Measurements from ENCODE around the gene RILPL2. TPM values are rescaled to one million over a fixed set of nuclear protein-coding genes. Genes with fewer than 3 reads are reported as not detected.
A peak's percentile ranks its signal among the peaks of the same experiment; 100 is the strongest.
"Not testable (repeated sequence)": the region's sequence is repeated elsewhere in the genome, so short reads cannot be mapped to it uniquely, and the experiment has no call there.

The RILPL2 gene
- total RNA-seq, 2 donors from 2014 or later = 8.3 to 8.6 TPM

- Histone ChIP-seq H3K27me3 (replicated peaks; ENCODE audit: insufficient read depth) (no peaks in the 10 kb centered on the region), H3K4me3 (peak overlapping the region; percentile 46 to 47), H3K4me1 (replicated peaks) (peaks cover 28% of the 10 kb centered on the region), H3K9me3 (no peaks in the 10 kb centered on the region), H3K36me3 (no peaks in the 10 kb centered on the region), H3K27ac (peak overlapping the region; percentile 90 to 91)
- TF ChIP-seq CTCF (IDR thresholded peaks at IDR 0.05) (peak in 2 of 4 experiments; percentile 20 to 34), POLR2A (IDR thresholded peaks at IDR 0.05) (no peak), POLR2AphosphoS5 (IDR thresholded peaks at IDR 0.05) (peak; percentile 32)
- WGBS = under 1% methylated on average over 23 of the region's 52 CpGs
- peak; percentile 75 for DNase-seq (ENCODE audit: low spot score)
- intact Hi-C loops (cut with DNase I) = no loop called here
Observed at GRCh38 chr12:123388177-123388950, 48.1 kb downstream of the RILPL2 start.

- Histone ChIP-seq H3K9me3 (no peaks in the 10 kb centered on the region), H3K4me3 (peak overlapping the region; percentile 46 to 47), H3K36me3 (no peaks in the 10 kb centered on the region), H3K27me3 (replicated peaks; ENCODE audit: insufficient read depth) (no peaks in the 10 kb centered on the region), H3K27ac (peak overlapping the region; percentile 90 to 91), H3K4me1 (replicated peaks) (peaks cover 28% of the 10 kb centered on the region)
- intact Hi-C loops (cut with DNase I) = no loop called here
- TF ChIP-seq CTCF (IDR thresholded peaks at IDR 0.05) (peak in 1 of 4 experiments; percentile 4), POLR2A (IDR thresholded peaks at IDR 0.05) (no peak)
- 66% methylated on average over 8 of the region's 8 CpGs for WGBS
- no peak for DNase-seq (ENCODE audit: low spot score)
Observed at GRCh38 chr12:123387508-123388176, 48.8 kb downstream of the RILPL2 start.

- H3K27me3 ChIP-seq (replicated peaks; ENCODE audit: insufficient read depth); H3K9me3 ChIP-seq; H3K4me1 ChIP-seq (replicated peaks); H3K36me3 ChIP-seq; H3K4me3 ChIP-seq; intact Hi-C loops (cut with DNase I); DNase-seq (ENCODE audit: low spot score); H3K27ac ChIP-seq: not testable (repeated sequence)
- WGBS = 91% methylated on average over 9 of the region's 9 CpGs
Observed at GRCh38 chr12:123385536-123385935, 50.9 kb downstream of the RILPL2 start.

GRCh38 chr12:123384994-123385376, 51.5 kb downstream of the RILPL2 start:
- Histone ChIP-seq H3K36me3 (no peaks in the 10 kb centered on the region), H3K9me3 (no peaks in the 10 kb centered on the region), H3K4me3 (peak overlapping the region; percentile 48 to 74), H3K27ac (peak overlapping the region; percentile 78 to 89), H3K27me3 (replicated peaks; ENCODE audit: insufficient read depth) (no peaks in the 10 kb centered on the region), H3K4me1 (replicated peaks) (peaks cover 7% of the 10 kb centered on the region)
- WGBS = 10% methylated on average over 1 of the region's 1 CpG
- TF ChIP-seq POLR2AphosphoS5 (IDR thresholded peaks at IDR 0.05) = no peak
- no peak for TF ChIP-seq POLR2A (IDR thresholded peaks at IDR 0.05)
- TF ChIP-seq CTCF (IDR thresholded peaks at IDR 0.05) = no peak
- intact Hi-C loops (cut with DNase I) = no loop called here
- no peak for DNase-seq (ENCODE audit: low spot score)

- H3K27ac ChIP-seq = peak overlapping the region; percentile 78 to 89
- peaks cover 7% of the 10 kb centered on the region for H3K4me1 ChIP-seq (replicated peaks)
- no peak for DNase-seq (ENCODE audit: low spot score)
- no peaks in the 10 kb centered on the region for H3K27me3 ChIP-seq (replicated peaks; ENCODE audit: insufficient read depth)
- peak overlapping the region; percentile 48 to 74 for H3K4me3 ChIP-seq
- WGBS = 1% methylated on average over 41 of the region's 41 CpGs
- no peaks in the 10 kb centered on the region for H3K36me3 ChIP-seq
- H3K9me3 ChIP-seq = no peaks in the 10 kb centered on the region
- no peak for TF ChIP-seq CTCF (IDR thresholded peaks at IDR 0.05)
- no peak for TF ChIP-seq POLR2AphosphoS5 (IDR thresholded peaks at IDR 0.05)
- TF ChIP-seq POLR2A (IDR thresholded peaks at IDR 0.05) = no peak
- intact Hi-C loops (cut with DNase I) = no loop called here
Observed at GRCh38 chr12:123384318-123384993, 52.0 kb downstream of the RILPL2 start.

Measured in prostate gland (tissue), 2 donors.